Parathyroid adenoma (tissue), 2 donors: ENCODE data around the gene ADCY3.

Experiments
- H2AFZ ChIP-seq: fragments of 300-600 bp; sonication (generic); one replicate; pipeline ENCODE4 v1.7.0; 2017; ENCODE audit warnings: antibody characterized with exemption, mild to moderate bottlenecking
- H3K27ac ChIP-seq: fragments of 300-600 bp; sonication (generic); one replicate; pipeline ENCODE4 v1.7.0; 2017
- H3K27me3 ChIP-seq: fragments of 300-600 bp; sonication (generic); one replicate; pipeline ENCODE4 v1.7.0; 2017; ENCODE audit warnings: low read length; ENCODE audit not compliant: control insufficient read depth, insufficient read depth
- H3K36me3 ChIP-seq: fragments of 300-600 bp; sonication (generic); one replicate; pipeline ENCODE4 v1.7.0; 2017; ENCODE audit warnings: low read length; ENCODE audit not compliant: control insufficient read depth, insufficient read depth
- H3K4me1 ChIP-seq: fragments of 300-600 bp; sonication (generic); one replicate; pipeline ENCODE4 v1.7.0; 2017; ENCODE audit warnings: control low read depth
- H3K4me2 ChIP-seq: fragments of 300-600 bp; sonication (generic); one replicate; pipeline ENCODE4 v1.7.0; 2017; ENCODE audit warnings: low read length
- H3K4me3 ChIP-seq: fragments of 300-600 bp; sonication (generic); one replicate; pipeline ENCODE4 v1.7.0; 2017; ENCODE audit warnings: low read depth, low read length
- H3K79me2 ChIP-seq: fragments of 300-600 bp; sonication (generic); one replicate; pipeline ENCODE4 v1.7.0; 2017; ENCODE audit warnings: control low read depth
- H3K9ac ChIP-seq: fragments of 300-600 bp; sonication (generic); one replicate; pipeline ENCODE4 v1.7.0; 2017; ENCODE audit warnings: mild to moderate bottlenecking
- H3K9me3 ChIP-seq: fragments of 300-600 bp; sonication (generic); one replicate; pipeline ENCODE4 v1.7.0; 2017; ENCODE audit warnings: low read length; ENCODE audit not compliant: control insufficient read depth
- TF ChIP-seq, protein P1 (sequence below): fragments of 300-600 bp; sonication (generic); IDR thresholded peaks from one replicate; pipeline ENCODE4 v1.7.0; 2017; ENCODE audit warnings: antibody characterized with exemption, mild to moderate bottlenecking
- donor health status: primary hyperparathyroidism.

ADCY3 gene

DNA sequence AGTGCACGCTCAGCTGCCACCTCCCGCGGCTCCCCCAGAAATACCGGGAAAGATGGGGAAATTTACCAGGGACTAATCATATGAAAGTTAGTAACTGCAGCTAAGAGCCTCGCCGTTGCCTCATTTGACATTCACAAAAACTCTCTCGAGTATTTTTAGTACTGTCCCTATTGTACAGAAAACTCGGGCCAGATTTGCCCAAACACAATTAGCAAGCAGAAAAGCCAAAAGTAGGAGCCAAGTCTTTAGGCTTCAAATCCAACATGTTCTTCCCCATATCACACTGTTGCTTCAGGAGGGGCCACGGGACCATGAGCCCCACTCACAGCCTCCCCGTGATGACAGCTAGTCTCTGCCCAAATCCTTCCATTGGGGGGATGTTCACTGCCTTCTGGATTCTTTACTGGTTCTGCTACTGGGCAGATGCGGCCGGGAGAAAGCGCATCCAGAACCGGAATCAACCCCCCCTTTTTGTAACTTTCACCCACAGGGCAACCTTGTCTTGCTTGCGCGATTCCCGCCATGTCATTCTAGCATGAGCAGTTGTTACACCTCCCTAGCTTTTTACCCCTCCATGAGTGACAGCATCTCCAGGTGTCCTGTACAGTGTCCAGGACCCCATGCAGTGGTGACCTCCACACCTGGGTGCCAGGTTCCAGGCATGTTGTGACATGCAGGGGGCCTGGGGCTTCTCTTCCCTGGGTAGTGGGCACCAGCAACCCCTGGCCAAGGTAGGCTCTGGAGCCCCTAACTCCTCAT, 91.6 kb downstream of the ADCY3 start:
- Histone ChIP-seq H3K4me1 (peaks cover 15% of the 10 kb centered on the region), H3K9ac (no peak overlapping the region), H3K36me3 (no peaks in the 10 kb centered on the region), H3K4me3 (no peak overlapping the region), H2AFZ (peak overlapping the region; percentile 80), H3K9me3 (no peaks in the 10 kb centered on the region), H3K4me2 (no peak overlapping the region), H3K79me2 (no peaks in the 10 kb centered on the region), H3K27me3 (no peaks in the 10 kb centered on the region), H3K27ac (no peak overlapping the region)
- TF ChIP-seq, protein P1, sequence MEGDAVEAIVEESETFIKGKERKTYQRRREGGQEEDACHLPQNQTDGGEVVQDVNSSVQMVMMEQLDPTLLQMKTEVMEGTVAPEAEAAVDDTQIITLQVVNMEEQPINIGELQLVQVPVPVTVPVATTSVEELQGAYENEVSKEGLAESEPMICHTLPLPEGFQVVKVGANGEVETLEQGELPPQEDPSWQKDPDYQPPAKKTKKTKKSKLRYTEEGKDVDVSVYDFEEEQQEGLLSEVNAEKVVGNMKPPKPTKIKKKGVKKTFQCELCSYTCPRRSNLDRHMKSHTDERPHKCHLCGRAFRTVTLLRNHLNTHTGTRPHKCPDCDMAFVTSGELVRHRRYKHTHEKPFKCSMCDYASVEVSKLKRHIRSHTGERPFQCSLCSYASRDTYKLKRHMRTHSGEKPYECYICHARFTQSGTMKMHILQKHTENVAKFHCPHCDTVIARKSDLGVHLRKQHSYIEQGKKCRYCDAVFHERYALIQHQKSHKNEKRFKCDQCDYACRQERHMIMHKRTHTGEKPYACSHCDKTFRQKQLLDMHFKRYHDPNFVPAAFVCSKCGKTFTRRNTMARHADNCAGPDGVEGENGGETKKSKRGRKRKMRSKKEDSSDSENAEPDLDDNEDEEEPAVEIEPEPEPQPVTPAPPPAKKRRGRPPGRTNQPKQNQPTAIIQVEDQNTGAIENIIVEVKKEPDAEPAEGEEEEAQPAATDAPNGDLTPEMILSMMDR: no peak

DNA sequence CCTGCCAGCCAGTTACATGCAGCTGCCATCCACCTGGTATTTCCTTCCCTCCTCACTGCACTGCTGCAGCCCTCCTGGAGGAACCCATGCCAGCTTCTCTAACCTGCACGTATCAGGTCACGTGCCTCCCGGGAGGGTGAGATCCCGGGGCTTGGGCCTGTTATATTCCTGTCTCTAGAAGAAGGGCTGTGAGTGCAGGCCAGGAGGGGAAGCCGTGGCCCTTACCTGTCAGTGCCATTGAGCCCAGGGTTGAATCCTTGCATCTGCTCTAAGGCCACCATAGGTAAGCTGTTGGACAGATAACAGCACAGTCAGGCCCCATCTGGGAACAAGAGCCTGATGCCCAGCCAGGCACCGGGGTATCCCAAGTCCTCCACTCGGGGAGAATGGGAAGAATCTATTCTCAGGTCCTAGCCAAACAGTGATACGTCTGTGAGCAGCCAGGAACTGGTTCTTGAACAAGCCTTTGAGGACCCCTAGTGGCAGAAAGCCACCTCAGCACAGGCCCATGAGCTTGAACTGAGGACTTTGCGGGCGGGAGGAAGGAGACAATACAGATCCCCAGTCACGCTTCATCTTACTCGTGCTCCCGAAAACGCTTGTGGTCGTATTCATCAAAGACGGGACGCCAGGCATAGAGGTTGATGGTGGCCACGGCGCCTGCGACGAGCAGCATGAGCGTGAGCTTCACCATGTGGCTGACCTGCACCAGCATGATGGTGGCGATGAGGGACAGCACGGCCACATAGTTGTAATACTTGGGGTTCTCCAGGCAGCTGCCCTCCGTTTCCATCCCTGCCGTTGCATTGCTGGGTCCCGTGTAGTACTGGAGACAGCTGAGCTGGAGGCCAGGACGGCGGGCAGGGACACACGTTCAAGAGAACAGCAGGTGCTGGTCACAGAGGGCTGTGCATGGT, 92.5 kb downstream of the ADCY3 start:
- Histone ChIP-seq H3K4me1 (peaks cover 12% of the 10 kb centered on the region), H2AFZ (peak overlapping the region; percentile 80), H3K27me3 (no peaks in the 10 kb centered on the region), H3K27ac (no peak overlapping the region), H3K9me3 (no peaks in the 10 kb centered on the region), H3K4me2 (no peak overlapping the region), H3K4me3 (no peak overlapping the region), H3K79me2 (no peaks in the 10 kb centered on the region), H3K36me3 (no peaks in the 10 kb centered on the region), H3K9ac (no peak overlapping the region)
- TF ChIP-seq, protein P1: peak; percentile 95

DNA sequence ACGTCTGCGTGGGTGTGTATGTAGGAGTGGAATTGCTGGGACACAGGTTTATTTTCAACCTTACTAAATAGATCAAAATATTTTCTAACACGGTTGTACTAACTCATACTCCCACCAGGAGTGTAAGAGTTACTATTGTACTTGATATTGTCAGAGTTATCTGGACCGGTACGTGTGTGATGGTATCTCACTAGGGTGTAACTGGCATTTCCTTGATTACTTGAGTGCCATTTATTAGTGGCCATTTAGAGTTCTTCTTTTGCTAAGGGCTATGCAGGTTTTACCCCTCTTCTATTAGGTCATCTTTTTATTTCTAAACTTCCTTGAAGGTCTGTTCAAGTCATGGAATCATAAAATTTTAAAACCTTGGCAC, 93.3 kb downstream of the ADCY3 start:
- Histone ChIP-seq H3K27me3 (no peaks in the 10 kb centered on the region), H2AFZ (peak overlapping the region; percentile 80), H3K27ac (no peak overlapping the region), H3K4me2 (no peak overlapping the region), H3K9ac (no peak overlapping the region), H3K4me3 (no peak overlapping the region), H3K79me2 (no peaks in the 10 kb centered on the region), H3K36me3 (no peaks in the 10 kb centered on the region), H3K9me3 (no peaks in the 10 kb centered on the region), H3K4me1 (peaks cover 8% of the 10 kb centered on the region)
- TF ChIP-seq, protein P1: no peak

DNA sequence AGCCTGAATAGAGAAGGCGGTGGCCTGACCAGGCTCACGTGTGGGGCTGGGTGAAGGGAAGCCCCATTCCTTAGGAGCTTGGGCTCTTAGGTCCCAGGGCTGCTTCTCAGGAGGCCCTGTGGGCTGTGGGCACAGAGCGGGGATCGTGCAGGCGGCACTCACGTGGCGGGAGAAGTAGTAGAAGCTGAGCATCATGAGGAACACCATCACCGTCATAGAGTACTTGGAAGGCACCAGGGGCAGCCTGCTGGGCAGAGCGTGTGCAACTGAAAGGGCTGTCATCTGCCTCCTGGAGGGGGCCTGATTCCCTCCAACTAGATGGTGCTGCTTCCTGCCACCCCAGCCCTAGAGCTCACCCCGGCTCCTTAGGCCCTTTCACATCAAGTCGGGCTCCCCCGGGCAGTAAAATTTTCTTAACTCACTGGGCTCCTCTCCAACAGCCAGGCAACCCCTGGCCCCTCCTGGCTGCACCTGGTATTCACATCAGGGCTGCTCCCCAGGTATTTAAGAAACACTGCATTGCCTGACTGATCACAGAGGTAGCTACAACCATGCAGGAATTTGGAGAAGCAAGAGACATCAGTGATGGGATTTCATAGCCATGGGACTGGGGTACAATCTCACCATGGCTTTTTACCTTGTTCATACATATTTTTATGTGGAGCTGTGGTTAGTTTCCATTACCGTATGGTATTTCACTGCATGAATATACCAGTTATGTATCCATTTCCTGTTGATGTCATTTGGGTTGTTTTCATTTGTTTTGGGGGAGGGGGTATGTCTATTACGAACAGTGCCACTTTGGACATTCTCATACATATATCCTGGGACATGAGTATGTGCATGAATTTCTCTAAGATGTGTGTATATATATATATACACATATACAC, 93.9 kb downstream of the ADCY3 start:
- H3K4me1 ChIP-seq: peaks cover 8% of the 10 kb centered on the region
- no peak overlapping the region for H3K4me3 ChIP-seq
- no peak overlapping the region for H3K27ac ChIP-seq
- H3K79me2 ChIP-seq: no peaks in the 10 kb centered on the region
- H3K9ac ChIP-seq: no peak overlapping the region
- H3K9me3 ChIP-seq: no peaks in the 10 kb centered on the region
- H3K27me3 ChIP-seq: no peaks in the 10 kb centered on the region
- H3K36me3 ChIP-seq: no peaks in the 10 kb centered on the region
- H3K4me2 ChIP-seq: no peak overlapping the region
- no peak overlapping the region for H2AFZ ChIP-seq
- TF ChIP-seq, protein P1: no peak
